Measurements from ENCODE around the gene PLA2G10. TPM values are rescaled to one million over a fixed set of nuclear protein-coding genes. Genes with fewer than 3 reads are reported as not detected.
"Not testable (repeated sequence)": the region's sequence is repeated elsewhere in the genome, so short reads cannot be mapped to it uniquely, and the experiment has no call there.

PLA2G10 gene
- total RNA-seq, 2 donors from 2014 or later, result 0.53 to 0.64 TPM

DNA sequence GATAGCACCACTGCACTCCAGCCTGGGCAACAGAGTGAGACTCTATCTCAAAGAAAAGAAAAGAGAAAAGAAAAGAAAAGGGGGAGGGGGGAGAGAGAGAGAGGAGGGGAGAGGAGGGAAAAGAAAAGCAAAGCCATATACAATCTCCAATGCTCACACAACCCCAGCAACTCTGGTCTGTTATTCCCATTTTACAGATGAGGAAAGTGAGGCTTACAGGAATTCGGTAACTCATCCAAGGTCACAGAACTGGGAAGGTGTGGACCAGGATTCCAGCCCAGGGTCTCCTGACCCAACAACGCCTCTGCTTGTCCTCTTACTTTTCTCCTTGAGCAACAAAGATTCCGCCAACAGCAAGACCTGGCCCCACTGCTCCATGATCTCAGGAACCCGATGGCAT, 13.0 kb downstream of the PLA2G10 start:
- no peaks in the 10 kb centered on the region for H3K9me3 Mint-ChIP-seq
- H3K4me1 Mint-ChIP-seq, result no peaks in the 10 kb centered on the region
- peaks cover 2% of the 10 kb centered on the region for H3K27me3 Mint-ChIP-seq (ENCODE audit: insufficient read depth)
- H3K27ac Mint-ChIP-seq, result no peak overlapping the region
- no peak for TF ChIP-seq CTCF (conservative IDR thresholded peaks at IDR 0.05)
- Histone ChIP-seq H3K4me3 (ENCODE audit: low read length) (no peak overlapping the region), H3K36me3 (ENCODE audit: control insufficient read depth, insufficient read depth, low read length) (no peaks in the 10 kb centered on the region), H3K27ac (ENCODE audit: low read depth, low read length) (no peak overlapping the region), H3K4me1 (ENCODE audit: control insufficient read depth, insufficient read depth, low read length) (no peaks in the 10 kb centered on the region), H3K27me3 (ENCODE audit: control insufficient read depth, insufficient read depth, low read length, poor library complexity, severe bottlenecking) (no peaks in the 10 kb centered on the region), H3K9me3 (ENCODE audit: control insufficient read depth, low read length) (no peaks in the 10 kb centered on the region), H3K9ac (ENCODE audit: extremely low read depth, low read length, poor library complexity, severe bottlenecking) (no peak overlapping the region)
- H3K4me3 Mint-ChIP-seq, result no peak overlapping the region
- H3K36me3 Mint-ChIP-seq (ENCODE audit: low read depth), result no peaks in the 10 kb centered on the region
- 91% methylated on average over 4 of the region's 4 CpGs; no CpG with 5 or more reads in 1 of the 2 experiments for WGBS, 2 experiments (ENCODE audit: insufficient coverage in 1 of 2, insufficient read length in 1 of 2)
- no peak for DNase-seq

GRCh38 chr16:14680396-14680795, 13.7 kb downstream of the PLA2G10 start:
- not testable (repeated sequence) for H3K27ac Mint-ChIP-seq; H3K36me3 ChIP-seq (ENCODE audit: control insufficient read depth, insufficient read depth, low read length); H3K27ac ChIP-seq (ENCODE audit: low read depth, low read length); H3K4me3 Mint-ChIP-seq; H3K27me3 Mint-ChIP-seq (ENCODE audit: insufficient read depth); H3K9me3 ChIP-seq (ENCODE audit: control insufficient read depth, low read length); H3K4me1 Mint-ChIP-seq; DNase-seq; H3K9ac ChIP-seq (ENCODE audit: extremely low read depth, low read length, poor library complexity, severe bottlenecking); H3K4me3 ChIP-seq (ENCODE audit: low read length); H3K9me3 Mint-ChIP-seq; H3K27me3 ChIP-seq (ENCODE audit: control insufficient read depth, insufficient read depth, low read length, poor library complexity, severe bottlenecking); H3K4me1 ChIP-seq (ENCODE audit: control insufficient read depth, insufficient read depth, low read length); H3K36me3 Mint-ChIP-seq (ENCODE audit: low read depth)
- WGBS, 2 experiments (ENCODE audit: insufficient coverage in 1 of 2, insufficient read length in 1 of 2), result 91% methylated on average over 6 to 7 of the region's 7 CpGs

- H3K4me3 ChIP-seq (ENCODE audit: low read length), result no peak overlapping the region
- H3K4me1 ChIP-seq (ENCODE audit: control insufficient read depth, insufficient read depth, low read length), result no peaks in the 10 kb centered on the region
- no peak overlapping the region for H3K4me3 Mint-ChIP-seq
- 77 to 79% methylated on average over 5 to 11 of the region's 11 CpGs for WGBS, 2 experiments (ENCODE audit: insufficient coverage in 1 of 2, insufficient read length in 1 of 2)
- no peak overlapping the region for H3K9ac ChIP-seq (ENCODE audit: extremely low read depth, low read length, poor library complexity, severe bottlenecking)
- H3K36me3 Mint-ChIP-seq (ENCODE audit: low read depth), result no peaks in the 10 kb centered on the region
- peaks cover 2% of the 10 kb centered on the region for H3K27me3 Mint-ChIP-seq (ENCODE audit: insufficient read depth)
- no peaks in the 10 kb centered on the region for H3K9me3 ChIP-seq (ENCODE audit: control insufficient read depth, low read length)
- no peaks in the 10 kb centered on the region for H3K27me3 ChIP-seq (ENCODE audit: control insufficient read depth, insufficient read depth, low read length, poor library complexity, severe bottlenecking)
- no peak for DNase-seq
- no peaks in the 10 kb centered on the region for H3K4me1 Mint-ChIP-seq
- no peak overlapping the region for H3K27ac Mint-ChIP-seq
- H3K36me3 ChIP-seq (ENCODE audit: control insufficient read depth, insufficient read depth, low read length), result no peaks in the 10 kb centered on the region
- no peaks in the 10 kb centered on the region for H3K9me3 Mint-ChIP-seq
- no peak overlapping the region for H3K27ac ChIP-seq (ENCODE audit: low read depth, low read length)
- TF ChIP-seq CTCF (conservative IDR thresholded peaks at IDR 0.05), result no peak
Measured at GRCh38 chr16:14678748-14679497, 15.2 kb downstream of the PLA2G10 start.

All from endodermal cell (in vitro differentiated cells).